Brain pericyte (primary cell): ENCODE results near the gene DHX35.
"Not testable (repeated sequence)": the region's sequence is repeated elsewhere in the genome, so short reads cannot be mapped to it uniquely, and the experiment has no call there.

ENCODE experiments used
- DNase-seq: peaks from one replicate; pipeline ENCODE4 v3.0.0-alpha.2; 2012; ENCODE audit warnings: low read depth, low spot score

Gene DHX35

DNA sequence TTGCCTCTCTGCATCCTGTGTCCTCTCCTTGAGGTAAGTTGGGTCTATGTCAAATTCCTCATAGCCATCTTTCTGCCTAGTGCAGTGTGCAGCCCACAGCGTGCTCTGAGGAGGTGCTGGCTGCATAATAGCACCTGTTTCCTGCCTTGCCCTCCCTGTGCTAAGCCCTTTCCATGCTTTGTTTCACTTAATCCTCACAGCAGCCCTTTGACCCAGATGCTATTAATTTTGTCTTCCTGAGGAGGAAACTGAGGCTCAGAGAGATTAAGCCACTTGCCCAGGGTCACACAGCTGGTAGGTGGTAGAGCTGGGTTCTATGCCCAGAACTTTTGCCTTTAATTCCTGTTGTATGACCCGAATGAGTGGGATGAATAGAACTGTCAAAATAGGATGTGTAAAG lies 22.5 kb upstream of the DHX35 start:
- no peak for DNase-seq

DNA sequence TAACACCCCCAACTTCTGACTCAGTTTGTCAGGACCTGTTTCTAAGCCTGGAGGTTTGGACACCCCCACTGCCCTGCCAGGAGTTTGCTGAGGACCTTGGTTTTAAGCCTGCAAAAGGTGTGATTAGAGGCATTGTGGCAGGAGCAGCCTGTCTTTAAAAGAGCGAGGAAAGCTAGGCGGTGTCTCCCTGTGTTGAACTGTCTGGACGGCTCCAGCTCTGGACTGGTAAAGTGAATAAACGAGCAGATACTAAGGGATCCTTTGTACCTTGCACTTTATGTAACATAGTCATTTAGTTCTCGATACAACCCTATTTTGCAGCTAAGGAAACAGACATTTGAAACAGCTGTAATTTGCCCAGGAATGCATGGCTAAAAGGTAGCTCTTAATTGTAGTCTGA lies 21.5 kb upstream of the DHX35 start:
- no peak for DNase-seq

DNA sequence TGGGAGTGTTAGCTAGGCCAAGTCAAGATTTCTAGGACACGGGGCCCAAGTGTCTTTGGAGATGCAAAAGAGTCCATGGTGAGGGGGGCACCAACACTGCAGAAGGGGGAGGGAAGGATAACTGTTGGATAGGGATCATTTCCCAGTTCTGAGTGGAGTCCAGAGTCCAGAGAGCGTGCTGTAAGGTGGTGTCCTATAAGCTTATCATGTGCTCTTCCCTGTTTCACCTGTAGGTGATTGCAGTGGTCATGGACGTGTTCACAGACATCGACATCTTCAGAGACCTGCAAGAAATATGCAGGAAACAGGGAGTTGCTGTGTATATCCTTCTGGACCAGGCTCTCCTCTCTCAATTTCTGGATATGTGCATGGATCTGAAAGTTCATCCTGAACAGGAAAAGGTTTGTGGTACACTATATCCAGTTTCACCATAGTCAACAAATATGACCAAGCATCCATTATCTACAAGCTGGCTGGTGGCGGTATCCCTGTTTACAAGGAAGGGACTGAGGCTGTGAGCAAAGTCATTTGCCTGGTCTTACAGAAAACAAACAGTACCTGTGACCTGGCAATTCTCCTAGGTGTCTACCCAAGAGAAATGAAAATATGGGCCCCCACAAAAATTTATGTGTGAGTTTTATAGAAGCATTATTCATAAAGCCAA lies 20.3 kb upstream of the DHX35 start:
- no peak for DNase-seq

DNA sequence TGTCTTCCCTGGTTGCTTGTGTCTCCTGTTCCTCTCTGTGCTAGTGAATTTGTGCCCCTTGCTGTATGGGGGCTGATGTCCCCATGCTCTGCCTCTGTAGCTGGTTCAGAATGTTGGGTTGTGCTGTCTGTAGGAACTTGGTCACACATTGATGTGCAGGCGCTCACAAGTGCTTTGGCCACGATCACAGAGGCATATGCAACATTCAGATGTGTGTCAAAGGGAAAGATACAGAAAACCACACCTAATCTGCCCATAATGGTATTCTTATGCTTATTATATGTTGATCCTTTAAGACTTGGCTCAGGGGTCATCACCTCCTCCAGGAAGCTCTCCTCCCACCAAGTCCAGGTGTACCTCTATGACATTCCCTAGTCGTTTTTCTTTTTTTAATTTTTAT lies 17.1 kb upstream of the DHX35 start:
- no peak for DNase-seq

DNA sequence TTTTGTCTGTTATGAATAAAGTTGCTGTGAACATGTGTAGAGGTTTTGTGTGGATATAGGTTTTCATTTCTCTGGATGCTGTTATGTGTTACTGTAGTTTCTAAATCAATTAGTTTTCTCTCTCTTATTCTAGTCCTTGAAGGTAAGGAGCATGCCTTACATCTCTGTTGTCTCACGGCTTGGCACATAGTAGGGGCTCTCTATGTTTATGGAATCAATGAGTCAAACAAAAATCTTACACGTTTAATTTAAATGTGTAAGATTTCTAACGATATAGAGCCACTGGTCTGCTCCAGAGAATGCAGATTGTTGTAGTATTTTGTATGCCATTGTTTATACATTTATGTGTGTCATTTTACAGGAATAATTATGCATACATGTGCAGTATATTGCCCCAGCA lies 15.3 kb upstream of the DHX35 start:
- no peak for DNase-seq

DNA sequence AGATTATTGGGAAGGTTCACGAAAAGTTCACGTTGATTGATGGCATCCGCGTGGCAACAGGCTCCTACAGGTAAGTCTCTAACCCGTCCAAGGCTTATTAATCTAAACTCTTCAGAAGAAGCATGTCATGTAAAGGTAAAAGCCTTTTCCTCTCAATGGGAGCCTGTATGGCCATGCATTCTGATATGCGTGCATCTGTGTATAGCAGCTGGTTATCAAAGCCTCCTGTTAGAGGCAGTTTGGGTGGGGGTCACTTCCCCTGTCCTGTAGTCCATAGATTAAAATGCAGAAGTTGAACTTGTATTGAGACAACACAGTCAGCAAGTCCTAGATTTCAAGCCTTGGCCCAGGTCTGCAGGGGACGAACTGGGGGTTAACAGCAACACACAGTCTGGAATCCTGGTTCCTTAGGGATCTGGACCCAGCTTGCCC lies 14.2 kb upstream of the DHX35 start:
- no peak for DNase-seq

DNA sequence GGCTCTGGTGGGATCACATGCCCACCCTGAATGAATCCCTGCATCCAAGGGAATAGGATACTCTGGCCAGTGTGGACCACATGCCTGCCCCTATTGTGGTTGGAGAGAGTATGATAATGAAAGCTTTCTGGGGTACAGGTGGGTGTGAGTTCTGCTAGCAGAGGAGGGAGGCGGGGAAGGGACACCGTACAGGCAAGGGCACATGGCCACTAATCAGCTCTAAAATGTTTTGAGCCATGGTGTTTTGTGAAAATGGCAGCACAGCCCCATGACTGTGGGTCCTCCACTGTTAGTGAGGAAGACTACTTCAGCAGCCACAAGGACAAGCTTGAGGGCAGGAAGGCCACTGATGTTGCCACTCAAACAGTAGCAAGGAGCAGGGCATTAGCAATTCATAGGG lies 11.9 kb upstream of the DHX35 start:
- no peak for DNase-seq

DNA sequence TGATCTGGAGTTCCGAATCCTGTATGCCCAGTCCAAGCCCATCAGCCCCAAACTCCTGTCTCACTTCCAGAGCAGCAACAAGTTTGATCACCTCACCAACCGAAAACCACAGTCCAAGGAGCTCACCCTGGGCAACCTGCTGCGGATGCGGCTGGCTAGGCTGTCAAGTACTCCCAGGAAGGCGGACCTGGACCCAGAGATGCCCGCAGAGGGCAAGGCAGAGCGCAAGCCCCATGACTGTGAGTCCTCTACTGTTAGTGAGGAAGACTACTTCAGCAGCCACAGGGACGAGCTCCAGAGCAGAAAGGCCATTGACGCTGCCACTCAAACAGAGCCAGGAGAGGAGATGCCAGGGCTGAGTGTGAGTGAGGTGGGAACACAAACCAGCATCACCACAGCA lies 10.5 kb upstream of the DHX35 start:
- DNase-seq: no peak

DNA sequence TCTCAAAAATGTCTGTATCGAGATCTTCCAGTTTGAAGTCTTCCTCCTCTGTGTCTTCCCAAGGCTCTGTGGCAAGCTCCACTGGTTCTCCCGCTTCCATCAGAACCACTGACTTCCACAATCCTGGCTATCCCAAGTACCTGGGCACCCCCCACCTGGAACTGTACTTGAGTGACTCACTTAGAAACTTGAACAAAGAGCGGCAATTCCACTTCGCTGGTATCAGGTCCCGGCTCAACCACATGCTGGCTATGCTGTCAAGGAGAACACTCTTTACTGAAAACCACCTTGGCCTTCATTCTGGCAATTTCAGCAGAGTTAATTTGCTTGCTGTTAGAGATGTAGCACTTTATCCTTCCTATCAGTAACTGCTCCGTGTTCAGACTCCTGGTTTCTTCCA lies 10.0 kb upstream of the DHX35 start:
- DNase-seq: no peak

DNA sequence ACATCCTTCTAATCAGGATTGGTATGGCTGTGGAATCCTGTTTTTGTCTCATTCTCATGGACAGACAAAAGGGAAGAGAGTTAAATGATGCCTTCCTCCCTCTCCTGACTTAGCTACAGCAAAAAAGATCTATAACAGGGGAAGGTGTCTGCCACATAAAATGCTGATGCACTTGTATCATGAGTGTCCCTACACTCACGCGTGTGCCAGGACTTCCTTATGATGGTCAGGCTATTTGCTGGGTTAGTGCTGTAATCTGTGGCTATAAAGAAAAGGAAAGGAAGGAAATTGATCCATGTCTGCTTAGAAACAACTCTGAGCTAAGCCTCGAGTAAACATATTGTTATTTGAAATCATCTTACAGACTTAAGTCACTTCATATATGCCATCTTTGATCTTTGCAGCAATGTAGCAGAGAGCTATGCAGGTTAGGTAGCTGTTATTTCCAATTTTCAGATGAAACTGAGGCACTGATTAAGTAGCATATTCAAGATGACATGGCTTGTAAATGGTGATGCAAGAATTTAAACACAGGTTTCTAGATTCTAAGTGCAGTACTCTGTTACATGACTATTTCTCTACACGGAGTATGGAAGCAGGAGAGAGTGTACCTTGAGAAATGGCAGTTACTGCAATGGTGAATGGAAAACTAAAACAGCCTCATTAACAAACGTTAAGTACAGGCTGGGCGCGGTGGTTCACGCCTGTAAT lies 8.4 kb upstream of the DHX35 start:
- DNase-seq: no peak

DNA sequence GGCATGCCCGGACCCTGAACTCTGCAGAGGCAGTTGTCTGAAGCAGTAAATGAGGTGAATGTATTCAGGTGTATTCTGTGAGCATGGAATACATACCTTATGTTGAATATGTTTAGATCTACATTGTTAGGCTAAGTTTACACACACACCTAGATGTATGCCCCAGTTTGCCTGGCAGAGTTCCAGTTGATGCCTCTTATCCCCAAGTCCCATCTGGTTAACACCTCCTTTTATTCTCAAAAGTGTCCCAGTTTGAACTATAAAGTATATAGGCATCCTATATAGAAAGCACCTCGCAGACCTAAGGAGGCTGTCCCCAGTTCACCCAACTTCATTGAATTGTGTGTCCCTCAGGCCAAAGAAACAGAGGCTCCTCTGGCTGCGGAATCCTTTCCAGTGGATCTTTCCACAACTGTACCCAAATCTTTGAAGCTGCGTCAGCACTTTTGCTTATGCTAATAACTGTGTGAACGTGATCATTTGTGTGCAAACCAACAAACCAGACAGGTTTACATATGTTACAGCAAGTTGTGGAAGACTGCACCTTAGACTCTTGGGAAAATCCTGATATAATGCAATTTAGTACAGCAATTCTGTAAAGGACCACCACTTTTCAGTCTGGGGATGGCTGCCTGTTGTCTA lies 4.8 kb upstream of the DHX35 start:
- DNase-seq: no peak

DNA sequence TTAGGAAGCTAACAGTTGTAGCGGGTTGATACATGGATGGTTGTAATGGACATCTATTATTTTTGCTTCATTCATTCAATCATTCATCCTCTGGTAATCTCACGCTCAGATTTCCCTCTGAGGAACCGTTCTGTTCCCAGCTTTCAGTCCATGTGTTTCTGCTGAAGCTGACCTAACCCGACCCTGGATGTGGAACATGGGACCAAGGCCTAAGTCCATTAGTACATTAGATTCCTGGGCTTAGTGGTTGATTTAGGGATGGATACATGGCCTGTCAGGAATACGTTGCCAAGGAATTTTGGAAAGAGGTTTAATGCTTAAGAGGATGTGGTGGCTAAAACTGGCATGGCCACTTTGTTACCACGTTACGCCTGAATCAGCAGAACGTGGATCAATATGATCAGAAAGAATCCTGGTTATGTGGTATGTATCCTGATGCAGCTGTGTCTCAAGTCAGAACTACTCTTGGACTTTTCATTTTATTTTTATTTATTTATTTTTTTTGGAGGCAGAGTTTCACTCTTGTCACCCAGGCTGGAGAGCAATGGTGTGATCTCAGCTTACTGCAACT lies 4.1 kb upstream of the DHX35 start:
- no peak for DNase-seq

DNA sequence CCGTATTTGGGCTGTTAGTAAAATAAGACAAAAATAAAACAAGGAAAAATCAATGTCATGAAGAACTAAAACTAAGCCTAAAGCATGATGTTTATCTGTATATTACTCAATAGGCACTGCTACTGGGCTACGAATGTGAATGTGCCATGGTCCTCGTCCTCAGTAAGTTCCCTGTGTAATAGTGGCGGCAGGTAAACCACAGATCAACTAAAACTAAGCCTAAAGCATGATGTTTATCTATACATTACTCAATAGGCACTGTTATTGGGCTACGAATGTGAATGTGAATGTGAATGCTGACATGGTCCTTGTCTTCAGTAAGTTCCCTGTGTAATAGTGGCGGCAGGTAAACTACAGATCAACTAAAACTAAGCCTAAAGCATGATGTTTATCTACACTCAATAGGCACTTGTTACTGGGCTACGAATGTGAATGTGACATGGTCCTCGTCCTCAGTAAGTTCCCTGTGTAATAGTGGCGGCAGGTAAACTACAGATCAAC lies 1.9 kb upstream of the DHX35 start:
- DNase-seq: not testable (repeated sequence)

DNA sequence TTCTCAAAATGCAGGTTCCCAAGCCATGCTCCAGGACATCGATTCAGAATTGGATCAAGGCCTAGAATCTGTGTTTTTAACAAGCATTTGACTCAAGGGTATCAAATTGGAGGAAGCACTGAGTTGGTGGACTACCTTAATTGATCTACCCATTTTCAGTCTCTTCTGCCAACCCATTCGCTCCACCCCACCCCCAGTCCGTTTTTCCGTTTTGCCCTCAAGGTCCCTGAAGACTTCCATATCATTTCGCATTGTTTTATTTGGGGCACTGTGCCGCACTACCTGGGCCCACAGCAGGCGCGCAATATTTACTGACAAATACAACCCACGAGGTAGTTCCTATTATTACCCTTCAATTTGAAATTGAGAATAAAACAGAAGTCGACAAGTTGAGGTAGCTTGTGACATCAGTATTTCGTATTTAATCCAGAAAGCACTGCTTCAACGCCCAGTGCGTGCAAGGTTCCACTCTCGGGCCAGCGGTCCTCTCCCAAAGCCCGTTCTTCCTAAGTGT lies 557 bp upstream of the DHX35 start:
- no peak for DNase-seq

DNA sequence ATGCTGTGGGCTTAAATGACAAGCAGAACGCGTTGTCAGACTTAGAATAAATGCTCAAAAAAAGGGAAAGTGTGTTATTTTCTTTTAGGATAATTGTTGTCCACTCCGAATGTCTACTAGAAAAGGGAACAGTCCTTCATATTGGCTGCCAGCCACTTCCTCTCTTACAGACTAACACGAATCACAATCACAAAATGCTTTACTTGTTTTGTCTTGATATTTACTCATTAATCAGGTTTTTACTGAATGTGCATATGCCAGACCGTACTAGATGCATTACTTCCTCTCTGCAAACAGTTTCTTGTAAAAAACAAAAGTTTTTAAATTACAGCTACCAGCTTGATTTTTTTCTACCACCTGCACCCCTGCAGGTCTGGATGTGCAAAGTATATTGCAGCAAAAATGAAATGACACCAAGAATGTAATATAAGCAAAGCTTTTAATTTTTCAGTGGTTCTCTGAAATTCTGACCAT lies 821 bp downstream of the DHX35 start:
- no peak for DNase-seq

DNA sequence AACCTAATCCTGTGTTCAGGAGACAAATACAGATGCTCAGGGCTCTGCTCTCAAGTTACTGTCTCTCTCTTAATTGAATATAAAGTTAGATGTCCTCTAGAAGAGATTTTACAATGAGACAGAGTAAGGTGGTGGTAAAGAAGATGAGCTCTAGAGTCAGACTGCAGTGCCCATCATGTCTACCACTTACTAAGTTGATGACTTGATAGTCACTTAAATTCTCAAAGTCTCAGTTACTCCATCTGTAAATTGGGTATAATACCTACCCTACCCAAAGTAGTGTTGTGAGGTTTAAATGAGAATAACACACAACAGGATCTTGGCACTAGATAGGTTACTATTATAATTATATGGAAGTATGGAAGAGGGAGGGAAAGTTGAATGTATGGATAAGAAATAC lies 1.6 kb downstream of the DHX35 start:
- no peak for DNase-seq

DNA sequence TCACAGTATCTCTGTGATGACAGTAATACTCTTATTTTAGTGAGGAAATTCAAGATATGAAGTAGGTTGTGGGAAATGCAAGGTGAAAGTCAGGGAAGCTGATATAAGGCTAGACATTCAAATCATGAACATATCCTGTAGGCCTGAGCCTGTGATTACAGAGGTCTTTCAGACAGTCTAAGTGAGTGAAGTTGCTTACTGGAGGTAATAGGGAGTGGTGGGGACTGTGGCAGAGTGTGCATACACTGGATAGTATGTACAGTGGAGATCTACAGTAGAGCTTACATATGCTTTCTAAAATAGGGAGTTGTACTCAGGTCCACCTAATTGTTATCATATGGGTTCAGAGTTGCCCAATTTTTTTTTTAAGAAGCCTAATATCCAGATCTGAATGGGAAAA lies 3.1 kb downstream of the DHX35 start:
- DNase-seq: no peak

DNA sequence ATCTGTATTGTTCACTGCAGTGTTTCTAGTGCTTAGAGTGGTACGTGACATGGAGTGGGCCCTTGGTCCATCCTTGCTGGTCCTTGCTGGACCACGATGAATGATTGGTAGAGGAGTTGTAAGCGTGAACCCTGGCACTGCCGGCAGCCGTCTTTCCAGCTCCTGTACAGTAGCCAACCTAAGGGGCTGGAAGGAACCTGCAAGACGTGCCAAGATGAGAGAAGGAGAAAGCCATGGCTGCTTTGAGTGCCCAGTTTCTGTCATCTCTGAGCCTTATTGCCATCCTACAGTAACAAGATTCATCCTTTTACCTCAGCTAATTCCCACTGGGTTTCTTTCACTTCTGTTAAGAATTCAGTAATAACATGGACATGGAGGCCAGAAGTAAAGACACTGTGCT lies 5.9 kb downstream of the DHX35 start:
- no peak for DNase-seq

DNA sequence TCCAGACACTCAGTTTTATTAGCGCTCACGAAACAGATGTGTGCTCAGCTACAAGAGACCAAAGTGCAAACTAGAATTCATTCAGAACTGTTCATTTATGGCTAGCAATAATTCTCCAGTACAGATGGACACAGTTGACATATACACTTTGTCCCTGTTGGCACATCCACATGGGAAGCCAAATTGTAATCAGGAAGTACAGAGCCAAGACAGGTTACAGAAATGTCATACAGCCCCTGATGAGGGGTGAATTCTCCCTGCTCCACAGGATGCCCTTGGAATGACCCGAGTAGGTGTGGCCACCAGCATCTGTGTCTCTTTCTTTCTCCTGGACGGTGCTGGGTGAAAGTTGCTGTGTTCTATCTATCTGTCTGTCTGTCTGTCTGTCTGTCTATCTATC lies 7.6 kb downstream of the DHX35 start:
- no peak for DNase-seq

DNA sequence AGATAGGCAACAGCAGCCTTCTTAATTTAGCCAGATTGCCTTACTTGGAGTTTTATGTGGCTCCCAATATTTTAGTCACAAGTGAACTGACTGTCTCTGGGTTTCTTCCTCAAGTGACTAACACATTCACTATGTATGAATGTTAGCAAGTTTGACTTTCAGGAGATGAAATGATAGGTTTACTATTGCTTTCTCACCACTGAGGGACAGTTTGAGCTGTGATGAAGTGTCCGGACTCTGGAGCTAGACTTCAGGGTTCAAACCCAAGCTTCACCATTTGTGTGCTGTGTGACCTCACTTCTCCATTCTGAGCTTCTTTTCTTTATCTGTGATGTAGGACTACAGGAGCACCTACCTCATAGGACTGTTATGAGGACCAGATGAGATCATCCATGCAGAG lies 8.2 kb downstream of the DHX35 start:
- DNase-seq: no peak

DNA sequence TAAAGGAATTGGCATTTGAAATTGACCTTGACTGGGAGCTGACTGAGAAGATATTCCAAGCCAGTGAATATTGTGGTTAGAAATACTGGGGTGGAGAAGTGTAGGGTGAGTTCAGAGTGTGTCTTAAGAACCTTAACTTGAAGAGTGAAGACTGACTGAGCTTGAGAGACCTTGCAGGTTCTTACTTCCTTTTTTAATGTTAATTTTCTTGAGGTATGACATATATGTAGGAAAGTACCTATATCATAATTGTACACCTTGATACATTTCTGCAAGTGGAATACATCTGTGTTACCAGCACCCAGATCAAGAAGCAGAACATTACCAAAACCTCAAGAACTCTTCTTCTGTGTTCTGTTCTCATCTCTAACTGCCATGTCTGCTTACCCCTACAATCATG lies 11.0 kb downstream of the DHX35 start:
- no peak for DNase-seq

DNA sequence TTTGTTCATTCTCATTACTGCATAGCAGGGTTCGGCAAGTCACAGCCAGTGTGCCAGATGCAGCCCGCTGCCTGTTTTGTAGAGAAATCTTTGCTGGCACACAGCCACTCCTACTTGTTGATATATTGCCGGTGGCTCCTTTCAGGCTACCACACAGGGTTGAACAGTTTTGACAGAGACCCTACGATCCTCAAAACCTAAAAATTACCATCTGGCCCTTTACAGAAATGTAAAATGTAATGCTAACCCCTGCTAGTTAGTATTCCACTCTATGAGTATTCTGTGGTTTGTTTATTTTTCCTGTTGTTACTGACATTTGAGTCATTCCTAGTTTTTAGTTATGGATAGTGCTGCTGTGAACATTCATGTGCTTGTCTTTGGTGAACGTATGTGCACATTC lies 11.5 kb downstream of the DHX35 start:
- DNase-seq: peak; percentile 27
